ENCODE data around the gene PALLD.

DNA sequence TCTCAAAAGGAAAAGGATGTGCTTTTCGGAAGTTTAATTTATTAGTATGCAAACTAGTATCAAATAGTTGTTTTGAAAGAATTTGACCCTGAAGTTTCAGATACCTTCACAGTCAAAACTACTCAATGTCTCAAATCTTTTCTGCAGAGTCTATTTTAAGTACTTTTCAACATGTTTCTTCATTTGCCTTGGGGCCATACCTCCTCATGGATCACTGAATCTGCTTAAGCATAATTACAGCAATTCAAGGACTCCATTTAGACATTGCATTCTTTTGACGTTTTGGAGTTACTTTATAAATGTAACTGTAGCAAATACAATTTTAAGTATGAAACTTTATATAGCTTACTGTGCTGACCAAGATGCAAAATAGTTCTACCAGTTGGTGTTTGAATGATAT is 25.5 kb downstream of the PALLD start:
- no peak for TF ChIP-seq CTCF (IDR thresholded peaks at IDR 0.05)
- TF ChIP-seq EZH2 (IDR thresholded peaks at IDR 0.05) = no peak
